Measurements from ENCODE around the gene ARL8B.

The ARL8B gene

GRCh38 chr3:5226783-5227182 is 104.7 kb downstream of the ARL8B start:
- peak; percentile 39 for TF ChIP-seq CTCF (IDR thresholded peaks at IDR 0.05; ENCODE audit: insufficient read depth, low read depth, low read length, missing control alignments)
- DNase-seq (ENCODE audit: low read depth) = peak; percentile 48
- H3K4me3 ChIP-seq (ENCODE audit: low read depth, low read length) = no peak overlapping the region

GRCh38 chr3:5227812-5228211 is 105.7 kb downstream of the ARL8B start:
- no peak overlapping the region for H3K4me3 ChIP-seq (ENCODE audit: low read depth, low read length)
- no peak for DNase-seq (ENCODE audit: low read depth)
- no peak for TF ChIP-seq CTCF (IDR thresholded peaks at IDR 0.05; ENCODE audit: insufficient read depth, low read depth, low read length, missing control alignments)

GRCh38 chr3:5229414-5229813 is 107.3 kb downstream of the ARL8B start:
- TF ChIP-seq CTCF (IDR thresholded peaks at IDR 0.05; ENCODE audit: insufficient read depth, low read depth, low read length, missing control alignments) = no peak
- no peak for DNase-seq (ENCODE audit: low read depth)
- H3K4me3 ChIP-seq (ENCODE audit: low read depth, low read length) = no peak overlapping the region

All from GM12865 (cell line).